HG02938 (cell line): ENCODE data around the gene NANP.
"Not testable (repeated sequence)": the region's sequence is repeated elsewhere in the genome, so short reads cannot be mapped to it uniquely, and the experiment has no call there.

ENCODE experiments used
- ATAC-seq: cut with Tn5 transposase; IDR thresholded peaks from one replicate; pipeline ENCODE4 v1.9.1; 2021; ENCODE audit warnings: mild to moderate bottlenecking, moderate library complexity; ENCODE audit not compliant: unreplicated experiment

Gene NANP

DNA sequence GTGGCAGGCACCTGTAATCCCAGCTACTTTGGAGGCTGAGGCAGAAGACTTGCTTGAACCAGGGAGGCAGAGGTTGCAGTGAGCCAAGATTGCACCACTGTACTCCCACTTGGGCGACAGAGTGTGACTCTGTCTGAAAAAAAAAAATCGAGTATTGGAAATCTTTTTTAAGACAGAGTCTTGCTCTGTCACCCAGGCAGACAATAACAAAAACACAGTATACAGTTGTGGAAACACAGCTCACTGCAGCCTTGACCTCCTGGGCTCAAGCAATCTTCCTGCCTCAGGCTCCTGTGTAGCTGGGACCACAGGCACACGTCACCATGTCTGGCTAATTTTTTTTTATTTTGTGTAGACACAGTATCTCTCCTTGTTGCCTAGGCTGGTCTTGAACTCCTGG is 15.0 kb downstream of the NANP start:
- ATAC-seq, result no peak

DNA sequence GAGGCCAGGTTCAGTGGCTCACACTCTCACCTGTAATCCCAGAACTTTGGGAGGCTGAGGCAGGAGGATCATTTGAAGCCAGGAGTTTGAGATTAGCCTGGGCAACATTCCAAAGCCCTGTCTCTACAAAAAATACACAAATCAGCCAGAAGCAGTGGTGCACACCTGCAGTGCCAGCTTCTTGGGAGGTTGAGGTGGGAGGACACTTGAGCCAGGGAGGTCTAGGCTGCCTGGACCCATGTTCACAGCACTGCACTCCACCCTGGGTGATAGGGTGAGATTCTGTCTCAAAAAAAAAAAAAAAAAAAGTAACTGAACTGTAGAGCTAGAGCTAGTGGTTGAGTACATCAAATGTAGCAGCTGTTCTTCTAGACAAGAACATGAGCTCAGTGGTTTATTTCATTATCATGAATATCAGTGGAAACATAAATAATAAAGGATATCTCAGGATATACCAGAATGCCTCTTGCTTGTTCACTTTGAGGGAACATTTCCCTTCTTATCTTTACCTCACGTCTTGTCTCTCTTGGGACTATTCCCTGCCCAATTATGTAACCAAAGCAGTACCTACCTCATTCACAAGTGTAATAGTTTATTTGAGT is 17.6 kb downstream of the NANP start:
- no peak for ATAC-seq

DNA sequence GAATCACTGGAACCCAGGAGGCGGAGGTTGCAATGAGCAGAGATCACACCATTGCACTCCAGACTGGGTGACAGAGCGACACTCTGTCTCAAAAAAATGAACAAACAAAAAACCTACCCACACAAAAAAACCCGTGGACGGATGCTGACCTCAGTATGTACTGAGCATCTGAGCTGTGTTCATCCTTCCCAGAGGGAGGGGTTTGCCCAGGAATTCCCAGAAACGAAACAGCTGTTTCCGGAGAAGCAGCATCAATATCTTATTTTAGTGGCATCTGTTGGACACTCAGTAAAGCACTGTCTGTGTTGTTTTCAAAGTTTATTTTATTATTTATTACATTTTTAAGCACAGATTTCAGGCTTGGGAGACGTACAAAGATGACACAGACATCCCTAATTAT is 18.7 kb downstream of the NANP start:
- ATAC-seq, result no peak

DNA sequence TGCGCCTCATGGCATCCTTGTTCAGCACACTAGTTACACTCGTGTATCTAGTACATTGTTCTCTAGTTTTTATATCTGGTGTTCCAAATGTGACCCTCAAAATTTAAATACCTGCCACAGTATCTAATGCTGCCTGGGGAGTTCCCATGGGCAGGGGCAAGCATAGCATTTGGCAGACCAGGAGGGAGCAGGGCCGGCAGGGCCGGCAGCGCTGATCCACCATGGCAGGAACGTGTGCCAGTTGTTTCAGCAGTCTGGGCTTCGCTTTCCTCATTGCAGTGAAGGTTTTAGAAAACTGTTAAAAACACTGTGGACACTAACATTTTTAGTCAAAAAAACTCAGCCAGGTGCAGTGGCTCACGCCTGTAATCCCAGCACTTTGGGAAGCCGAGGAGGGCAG is 19.2 kb downstream of the NANP start:
- no peak for ATAC-seq

DNA sequence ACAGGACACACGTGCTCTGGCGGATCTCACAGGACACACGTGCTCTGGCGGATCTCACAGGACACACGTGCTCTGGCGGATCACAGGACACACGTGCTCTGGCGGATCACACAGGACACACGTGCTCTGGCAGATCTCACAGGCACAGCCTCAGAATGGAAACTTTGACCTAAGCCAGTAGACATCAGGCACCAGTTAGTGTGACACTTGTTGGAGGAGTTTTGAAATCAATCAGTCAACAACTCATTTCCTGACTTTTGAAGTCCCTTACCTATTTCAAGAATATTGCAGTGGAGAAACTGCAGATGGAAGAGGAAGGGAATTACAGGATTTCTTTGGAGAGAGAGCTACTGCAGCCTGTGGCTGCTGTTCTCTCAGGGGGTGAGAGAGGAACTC is 20.9 kb downstream of the NANP start:
- not testable (repeated sequence) for ATAC-seq

DNA sequence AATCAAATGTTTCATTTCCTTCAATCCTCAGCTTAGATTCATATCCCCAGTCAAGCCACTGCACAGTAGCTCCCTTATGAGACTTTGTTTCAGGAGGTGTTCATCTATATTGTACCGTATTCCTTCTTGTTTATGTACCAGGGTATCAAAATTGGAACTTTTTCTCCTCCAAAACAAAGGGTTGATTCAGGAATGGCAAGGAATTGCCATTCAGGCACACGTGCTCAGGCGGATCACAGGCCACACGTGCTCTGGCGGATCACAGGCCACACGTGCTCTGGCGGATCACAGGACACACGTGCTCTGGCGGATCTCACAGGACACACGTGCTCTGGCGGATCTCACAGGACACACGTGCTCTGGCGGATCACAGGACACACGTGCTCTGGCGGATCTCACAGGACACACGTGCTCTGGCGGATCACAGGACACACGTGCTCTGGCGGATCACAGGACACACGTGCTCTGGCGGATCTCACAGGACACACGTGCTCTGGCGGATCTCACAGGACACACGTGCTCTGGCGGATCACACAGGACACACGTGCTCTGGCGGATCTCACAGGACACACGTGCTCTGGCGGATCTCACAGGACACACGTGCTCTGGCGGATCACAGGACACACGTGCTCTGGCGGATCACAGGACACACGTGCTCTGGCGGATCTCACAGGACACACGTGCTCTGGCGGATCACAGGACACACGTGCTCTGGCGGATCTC is 21.5 kb downstream of the NANP start:
- ATAC-seq, result not testable (repeated sequence)

DNA sequence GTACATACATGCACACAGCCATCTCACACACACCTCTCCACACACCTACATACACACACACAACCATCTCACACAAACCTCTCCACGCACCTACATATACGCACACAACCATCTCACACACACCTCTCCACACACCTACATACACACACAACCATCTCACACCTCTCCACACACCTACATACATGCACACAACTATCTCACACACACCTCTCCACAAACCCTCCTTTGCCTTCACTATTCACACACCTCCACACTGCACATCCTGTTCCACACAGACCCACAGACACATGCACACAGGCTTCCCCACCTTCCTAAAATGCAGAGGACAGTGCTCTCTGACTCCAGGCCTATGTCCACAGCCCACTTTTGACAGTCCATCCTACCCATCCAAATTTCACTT is 22.2 kb downstream of the NANP start:
- ATAC-seq, result no peak

DNA sequence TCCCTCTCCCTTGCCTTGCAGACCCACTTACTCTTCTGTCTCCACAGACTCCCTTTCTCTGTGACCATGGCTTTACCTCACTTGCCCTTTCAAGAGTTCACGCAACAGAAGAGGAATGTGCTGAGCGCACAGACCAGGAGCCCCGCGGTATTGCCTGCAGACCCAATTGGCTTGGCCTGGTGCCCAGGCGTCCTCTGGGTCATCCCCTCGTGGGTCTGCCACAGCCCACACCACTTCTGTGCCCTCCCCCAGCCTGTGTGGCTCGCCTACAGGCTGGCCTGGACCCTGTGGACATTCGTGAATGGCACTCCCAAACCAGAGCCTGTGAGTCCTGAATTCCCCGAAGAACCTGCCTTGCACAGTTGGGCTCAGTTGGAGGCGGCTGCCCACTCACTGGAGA is 23.2 kb downstream of the NANP start:
- no peak for ATAC-seq

DNA sequence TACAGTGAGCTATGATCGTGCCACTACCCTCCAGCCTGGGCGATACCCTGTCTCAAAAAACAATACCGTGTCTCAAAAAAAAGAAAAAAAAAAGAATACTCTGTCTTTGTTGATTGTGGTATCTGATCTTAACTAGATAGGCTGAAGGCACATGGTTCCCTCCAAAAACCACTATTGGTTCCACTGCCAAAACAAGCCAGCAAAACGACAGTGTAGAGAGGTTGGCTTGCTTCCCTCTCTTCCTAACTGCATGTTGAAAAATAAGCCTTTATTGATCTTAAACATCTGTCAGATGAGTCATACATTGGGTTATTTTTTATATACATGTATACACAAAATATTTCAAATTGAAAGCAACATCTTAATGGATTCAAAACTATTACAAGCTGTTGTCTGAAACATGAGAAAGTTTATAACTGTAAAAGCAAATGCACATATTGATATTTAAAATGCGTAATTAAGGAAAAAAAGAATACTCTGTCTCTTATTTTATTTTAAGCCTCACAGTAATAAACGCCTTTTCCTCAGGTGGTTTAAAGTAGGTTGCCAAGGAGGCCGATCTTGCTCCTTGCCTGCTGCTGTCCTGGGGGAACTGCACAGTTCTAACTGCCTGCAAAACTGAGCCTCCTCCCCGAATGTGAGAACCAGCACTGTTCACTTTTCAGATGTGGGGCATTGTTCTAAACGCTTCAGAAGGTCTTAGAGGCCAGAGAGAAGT is 31.5 kb downstream of the NANP start:
- no peak for ATAC-seq

DNA sequence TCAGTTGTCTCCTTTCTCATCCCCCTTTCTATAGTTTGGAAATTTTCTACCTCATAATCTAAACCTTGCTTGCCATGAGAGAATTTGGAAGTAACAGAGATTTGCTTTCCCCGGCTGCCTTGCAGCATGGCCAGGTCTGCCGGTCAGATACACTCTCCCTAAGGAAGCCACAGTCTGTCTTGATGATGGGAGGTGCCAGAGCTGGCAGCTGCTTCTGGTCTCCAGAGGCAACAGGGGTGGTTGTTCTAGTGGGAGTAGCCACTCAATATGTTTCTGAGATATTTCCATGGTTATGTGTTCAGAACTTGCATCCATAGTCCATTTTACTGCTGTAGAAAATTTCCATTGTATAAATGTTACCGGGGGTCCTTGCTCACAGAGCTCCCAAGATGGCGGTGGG is 33.0 kb downstream of the NANP start:
- ATAC-seq, result not testable (repeated sequence)

DNA sequence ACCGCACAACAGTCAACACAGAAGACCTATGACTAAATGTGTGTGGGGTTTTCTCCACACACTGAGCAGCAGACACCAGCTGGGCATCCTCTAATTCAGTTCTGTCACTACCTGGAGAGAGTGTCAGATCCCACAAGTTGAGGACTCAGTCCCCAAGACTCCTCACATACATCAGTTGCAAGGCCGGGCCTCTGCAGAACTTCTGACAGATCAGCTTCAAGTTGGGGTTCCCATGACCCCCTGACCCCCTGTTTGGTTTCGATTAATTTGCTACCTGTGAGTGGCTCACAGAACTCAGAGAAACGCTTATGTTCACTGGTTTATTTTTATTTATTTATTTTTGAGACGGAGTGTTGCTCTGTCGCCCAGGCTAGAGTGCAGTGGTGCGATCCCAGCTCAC is 35.3 kb downstream of the NANP start:
- no peak for ATAC-seq

DNA sequence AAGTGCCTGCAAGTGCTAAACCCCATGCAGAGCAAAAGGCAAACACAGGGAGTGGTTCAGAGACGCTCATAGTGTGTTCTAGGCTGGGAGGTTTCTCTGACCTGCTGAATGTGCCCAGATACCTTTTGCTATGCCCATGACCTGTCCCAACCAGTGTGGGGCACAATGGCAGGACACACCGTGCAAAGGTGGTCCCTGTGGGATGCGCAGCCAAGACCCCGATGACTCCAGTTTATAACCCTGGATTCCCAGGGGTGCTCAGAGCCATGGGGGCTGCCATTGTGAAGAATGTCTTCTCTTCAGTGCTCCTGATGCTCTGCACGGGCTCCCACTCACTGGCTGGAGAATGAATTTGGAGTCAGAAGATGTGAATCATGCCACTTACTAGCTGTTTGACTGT is 36.3 kb downstream of the NANP start:
- no peak for ATAC-seq

DNA sequence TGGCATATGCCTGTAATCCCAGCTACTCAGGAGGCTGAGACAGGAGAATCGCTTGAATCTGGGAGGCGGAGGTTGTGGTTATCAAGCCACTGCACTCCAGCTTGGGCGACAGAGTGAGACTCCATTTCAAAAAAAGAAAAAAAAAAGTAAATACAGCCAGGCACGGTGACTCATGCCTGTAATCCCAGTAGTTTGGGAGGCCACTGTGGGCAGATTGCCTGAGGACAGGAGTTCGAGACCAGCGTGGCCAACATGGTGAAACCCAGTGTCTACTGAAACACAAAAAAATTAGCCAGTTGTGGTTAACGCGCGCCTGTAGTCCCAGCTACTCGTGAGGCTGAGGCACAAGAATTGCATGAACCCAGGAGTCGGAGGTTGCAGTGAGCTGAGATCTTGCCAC is 36.9 kb downstream of the NANP start:
- ATAC-seq, result no peak

DNA sequence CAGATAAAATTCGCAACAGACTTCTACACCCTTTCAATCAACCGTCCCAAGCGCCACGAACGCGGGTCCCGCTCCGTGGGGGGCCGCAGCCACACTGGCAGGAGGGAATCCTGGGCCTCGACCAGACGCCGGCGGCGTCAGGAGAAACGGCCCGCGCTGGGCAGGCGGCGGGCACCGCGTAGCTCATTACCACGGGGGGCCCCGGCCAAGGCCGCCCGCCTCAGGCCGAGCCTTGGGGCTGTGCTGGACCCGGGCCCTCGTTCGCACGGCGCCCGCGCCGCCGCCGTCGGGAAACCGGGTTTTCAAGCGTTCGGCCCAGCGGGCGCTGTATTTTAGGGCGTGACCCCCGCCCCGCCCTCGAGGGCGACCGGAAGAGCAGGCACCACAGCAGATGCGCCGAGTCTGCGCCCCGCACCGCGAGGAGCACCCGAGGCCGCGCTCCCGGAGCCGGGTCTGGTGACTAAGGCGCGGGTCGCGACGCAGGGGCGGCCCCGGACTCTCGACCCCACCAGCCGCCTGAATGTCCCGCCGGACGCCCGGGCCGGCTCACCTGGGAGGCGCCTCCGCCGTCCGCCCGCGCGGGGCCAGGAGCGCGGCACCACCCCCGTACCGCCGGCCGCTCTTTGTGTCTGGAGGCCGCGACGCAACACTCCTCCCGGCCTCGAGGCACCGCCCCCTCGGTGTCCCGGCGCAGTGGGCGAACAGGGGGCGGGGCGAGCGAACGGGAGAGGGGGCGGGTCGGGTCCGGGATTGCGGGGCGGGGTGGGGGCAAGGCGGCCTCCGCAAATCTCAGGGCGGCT is 38.7 kb downstream of the NANP start, which contains the start of gene NINL:
TSS of gene NINL (minus strand) at position 627 of the 800 bp plus-strand sequence. CDS start 58,944 bp downstream, outside the sequence.
- peak; percentile 65 for ATAC-seq

DNA sequence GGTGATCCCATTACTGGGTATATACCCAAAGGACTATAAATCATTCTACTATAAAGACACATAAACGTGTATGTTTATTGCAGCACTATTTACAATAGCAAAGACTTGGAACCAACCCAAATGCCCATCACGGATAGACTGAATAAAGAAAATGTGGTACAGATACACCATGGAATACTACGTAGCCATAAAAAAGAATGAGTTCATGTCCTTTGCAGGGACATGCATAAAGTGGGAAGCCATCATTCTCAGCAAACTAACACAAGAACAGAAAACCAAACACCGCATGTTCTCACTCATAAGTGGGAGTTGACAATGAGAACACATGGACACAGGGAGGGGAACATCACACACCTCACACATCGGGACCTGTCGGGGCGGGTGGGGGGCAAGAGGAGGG is 40.2 kb downstream of the NANP start:
- ATAC-seq, result not testable (repeated sequence)

DNA sequence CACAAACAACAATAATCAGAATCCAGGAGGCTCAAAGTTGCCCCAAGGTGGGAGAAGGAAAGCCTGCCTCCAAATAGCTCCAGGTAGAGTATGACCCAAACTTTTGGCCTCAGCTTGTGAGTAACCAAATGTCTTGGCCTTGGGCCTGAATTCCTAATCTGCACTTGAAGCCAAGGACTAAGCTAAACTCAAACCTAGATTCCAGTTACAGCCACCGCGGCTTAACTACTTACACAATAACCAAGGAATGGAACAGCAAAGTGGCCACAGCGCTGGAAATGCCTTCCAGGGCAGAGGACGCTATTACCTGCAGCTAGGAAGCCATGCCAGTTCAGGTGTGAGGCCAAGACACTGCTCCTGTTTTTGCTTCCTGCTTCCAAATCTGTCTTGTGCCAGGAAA is 43.1 kb downstream of the NANP start:
- ATAC-seq, result no peak

DNA sequence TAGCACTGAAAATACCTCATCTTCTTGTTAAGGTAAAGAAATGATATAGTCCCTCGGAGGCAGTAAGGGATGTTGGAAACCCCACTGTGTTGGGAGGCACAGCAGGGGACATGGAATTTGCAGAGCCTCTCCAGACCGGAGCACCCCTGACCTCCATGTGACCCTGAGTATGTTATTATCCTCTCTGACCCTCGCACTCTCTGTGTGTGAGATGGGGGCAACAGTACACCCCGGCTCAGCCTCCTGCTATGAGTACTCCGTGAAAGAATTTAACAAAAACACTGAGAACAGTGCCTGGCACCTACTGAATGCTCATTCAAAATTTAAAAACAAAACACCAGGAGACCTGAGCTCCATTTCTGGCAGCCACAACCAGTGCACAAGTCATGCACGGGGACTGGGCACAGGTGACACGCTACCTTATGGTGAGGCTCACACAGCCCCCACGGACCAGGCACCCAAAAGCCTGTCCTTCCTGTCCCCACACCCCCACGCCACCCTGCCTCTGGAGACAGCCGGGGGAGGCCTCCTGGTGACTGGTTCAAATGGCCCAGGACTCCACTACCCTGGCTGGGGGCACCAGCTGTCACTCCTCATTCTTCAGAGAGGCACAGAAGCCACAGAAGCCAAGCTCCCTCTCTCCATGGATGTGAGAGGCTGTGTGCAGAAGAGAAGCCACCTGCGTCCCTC is 44.6 kb downstream of the NANP start:
- ATAC-seq, result no peak

DNA sequence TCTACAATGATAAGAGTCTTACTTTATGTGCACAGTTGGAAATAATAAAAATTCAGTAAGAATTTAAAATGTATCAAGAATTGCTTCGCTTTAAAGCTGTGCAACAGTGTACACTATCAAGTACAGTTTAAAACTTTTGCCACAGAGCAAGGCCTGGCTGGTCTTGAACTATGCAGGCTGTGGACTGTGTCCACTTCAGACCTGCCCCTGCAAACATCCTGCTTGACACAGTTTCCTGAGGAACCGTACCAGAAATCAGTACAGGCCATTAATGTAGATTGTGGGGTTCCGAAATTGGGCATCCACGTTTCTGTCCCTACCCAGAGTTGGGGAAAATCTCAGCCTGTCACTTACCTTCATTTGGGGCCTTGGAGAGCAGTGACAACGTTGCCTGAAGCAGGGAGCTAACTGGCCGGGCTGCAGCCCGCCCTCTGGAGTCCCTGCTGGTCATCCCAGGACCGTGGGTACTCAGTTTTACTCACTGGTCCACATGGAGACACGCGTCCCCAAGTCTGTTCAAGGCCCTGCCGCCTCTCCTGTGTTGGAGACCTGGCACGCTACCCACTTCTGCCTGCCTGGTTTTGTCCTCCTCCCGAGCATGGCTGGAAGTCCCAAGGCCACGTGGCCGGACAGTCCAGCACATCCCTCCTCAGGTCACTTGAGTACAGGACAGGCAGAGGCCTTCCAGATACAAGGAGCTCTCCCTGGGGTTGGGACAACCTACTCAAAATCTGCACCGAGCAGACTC is 46.9 kb downstream of the NANP start:
- no peak for ATAC-seq

DNA sequence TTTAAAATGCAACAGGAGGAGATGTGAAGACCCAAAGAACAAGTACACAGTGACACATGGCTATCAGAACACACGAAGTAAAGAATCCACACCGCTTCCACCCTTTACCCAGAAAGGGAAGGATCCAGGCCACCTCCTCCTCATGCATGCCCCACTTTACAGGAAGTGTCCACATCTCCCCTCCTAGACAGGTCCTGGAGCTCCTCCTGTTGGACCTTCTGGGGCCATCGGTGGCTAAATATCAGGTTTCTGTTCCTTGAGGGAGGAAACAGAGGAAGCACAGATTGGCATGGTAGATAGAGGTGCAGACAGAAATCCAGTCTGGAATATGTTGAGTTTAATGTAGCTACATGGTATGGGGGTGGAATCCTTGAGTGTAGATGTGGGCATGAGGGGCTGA is 49.4 kb downstream of the NANP start:
- no peak for ATAC-seq
